Activated CD4-positive, alpha-beta memory T cell treated with anti-CD3 and anti-CD28 coated beads for 36 hours (primary cell): Measurements from ENCODE around the gene UNC13B. TPM values are rescaled to one million over a fixed set of nuclear protein-coding genes. Genes with fewer than 3 reads are reported as not detected.

ENCODE experiments used
- CTCF ChIA-PET: fragments of 350-600 bp; sonication (Branson Sonifier 250); formaldehyde crosslinking; loops from one replicate; lab custom pipeline; 2021; ENCODE audit warnings: antibody characterized with exemption, inconsistent platforms; lab: Charles Lee
- POLR2A ChIA-PET: fragments of 350-600 bp; sonication (Branson Sonifier 250); formaldehyde crosslinking; loops from one replicate; lab custom pipeline; 2021; ENCODE audit warnings: antibody characterized with exemption; lab: Charles Lee
- DNase-seq: peaks from one replicate; pipeline ENCODE4 v3.0.0-alpha.2; 2020
- H3K27ac Mint-ChIP-seq: one replicate; pipeline ENCODE4 v1.8.0; 2021; ENCODE audit warnings: mixed read lengths
- H3K27me3 Mint-ChIP-seq: one replicate; pipeline ENCODE4 v1.8.0; 2021; ENCODE audit warnings: mixed read lengths
- H3K36me3 Mint-ChIP-seq: one replicate; pipeline ENCODE4 v1.8.0; 2021; ENCODE audit warnings: mixed read lengths
- H3K4me1 Mint-ChIP-seq: one replicate; pipeline ENCODE4 v1.8.0; 2021; ENCODE audit warnings: low read depth, mixed read lengths
- H3K4me3 Mint-ChIP-seq: one replicate; pipeline ENCODE4 v1.8.0; 2021; ENCODE audit warnings: mild to moderate bottlenecking, mixed read lengths
- H3K9me3 Mint-ChIP-seq: one replicate; pipeline ENCODE4 v1.8.0; 2021; ENCODE audit warnings: mixed read lengths
- intact Hi-C: fragments of 100-400 bp; cut with micrococcal nuclease; formaldehyde crosslinking; loops from one replicate; pipeline ENCODE4 v1.15.1; 2023
- total RNA-seq, 2 experiments: library from RNA; stranded (reverse); gene quantifications; one replicate each; pipeline ENCODE4 v1.2.3, GENCODE V29; 2021

UNC13B gene
- total RNA-seq, 2 experiments from 2014 or later: 3.6 to 4.6 TPM

- H3K4me1 Mint-ChIP-seq: no peaks in the 10 kb centered on the region
- H3K4me3 Mint-ChIP-seq: no peak overlapping the region
- intact Hi-C loops: no loop called here
- no peaks in the 10 kb centered on the region for H3K36me3 Mint-ChIP-seq
- no peak overlapping the region for H3K27ac Mint-ChIP-seq
- ChIA-PET CTCF (no interaction called here), POLR2A (no interaction called here)
- no peak for DNase-seq
- no peaks in the 10 kb centered on the region for H3K9me3 Mint-ChIP-seq
- no peaks in the 10 kb centered on the region for H3K27me3 Mint-ChIP-seq
Observed at GRCh38 chr9:35349287-35349990, 187.6 kb downstream of the UNC13B start.

DNA sequence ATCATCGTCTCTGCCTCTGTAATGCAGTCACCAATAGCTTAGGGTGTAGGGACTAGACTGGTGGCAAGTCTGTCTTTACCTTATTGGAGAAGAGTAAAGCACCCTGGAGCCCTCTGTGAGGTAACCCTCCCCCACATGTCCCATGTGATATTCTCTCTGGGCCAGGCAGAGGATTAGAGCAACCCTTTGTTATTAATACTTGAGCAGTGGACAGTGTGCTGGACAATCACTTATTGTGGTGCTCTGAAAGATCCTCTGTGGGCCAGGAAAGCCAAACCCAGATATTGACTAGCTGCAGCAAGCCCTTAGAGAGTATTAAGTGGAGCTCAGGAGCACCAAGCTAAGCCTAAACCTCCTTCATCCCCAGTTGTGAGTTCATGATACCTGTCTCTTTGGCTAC, 188.4 kb downstream of the UNC13B start:
- DNase-seq: no peak
- Mint-ChIP-seq H3K9me3 (no peaks in the 10 kb centered on the region), H3K4me1 (no peaks in the 10 kb centered on the region), H3K4me3 (no peak overlapping the region), H3K36me3 (no peaks in the 10 kb centered on the region), H3K27me3 (no peaks in the 10 kb centered on the region), H3K27ac (no peak overlapping the region)
- intact Hi-C loops: no loop called here
- ChIA-PET POLR2A (no interaction called here), CTCF (no interaction called here)

DNA sequence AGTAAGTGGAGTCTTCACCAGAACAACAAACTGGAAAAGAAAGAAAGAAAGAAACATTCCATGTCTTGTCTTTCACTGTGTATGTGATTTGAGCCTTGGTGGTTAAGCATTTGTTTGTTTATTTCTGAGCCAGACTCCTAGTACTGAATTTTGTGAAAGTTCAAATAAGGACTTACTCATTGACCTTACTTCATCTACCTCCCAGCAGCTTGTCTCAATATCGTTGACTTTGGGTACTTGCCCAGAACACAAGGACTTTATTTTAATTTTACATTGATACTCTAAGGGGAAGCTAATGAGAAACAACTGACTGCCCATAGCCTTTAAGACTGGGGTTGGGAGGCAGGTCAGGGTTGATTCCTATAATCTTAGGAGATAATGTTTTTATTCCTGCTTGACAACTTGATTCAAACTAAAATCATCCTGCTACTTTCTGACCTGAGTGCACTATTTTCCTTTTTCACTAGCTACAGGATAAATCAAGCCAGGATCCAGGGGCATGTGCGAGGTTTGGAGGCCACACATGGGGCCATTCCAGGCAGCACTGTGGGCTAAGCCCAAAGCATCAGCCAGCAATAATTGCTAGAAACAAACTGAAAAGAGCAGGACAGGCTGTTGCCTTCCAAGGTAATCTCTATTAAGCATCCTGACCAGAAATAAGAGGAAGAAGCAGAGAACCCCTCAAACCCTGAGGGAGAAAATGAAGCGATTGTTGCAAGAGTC, 189.2 kb downstream of the UNC13B start:
- Mint-ChIP-seq H3K36me3 (no peaks in the 10 kb centered on the region), H3K4me3 (no peak overlapping the region), H3K27ac (no peak overlapping the region), H3K27me3 (no peaks in the 10 kb centered on the region), H3K9me3 (no peaks in the 10 kb centered on the region), H3K4me1 (no peaks in the 10 kb centered on the region)
- ChIA-PET CTCF (no interaction called here), POLR2A (no interaction called here)
- intact Hi-C loops: no loop called here
- DNase-seq: no peak

GRCh38 chr9:35353731-35354365, 192.0 kb downstream of the UNC13B start:
- intact Hi-C loops: no loop called here
- no peak for DNase-seq
- H3K4me3 Mint-ChIP-seq: no peak overlapping the region
- H3K27ac Mint-ChIP-seq: no peak overlapping the region
- ChIA-PET POLR2A (no interaction called here), CTCF (no interaction called here)
- H3K9me3 Mint-ChIP-seq: no peaks in the 10 kb centered on the region
- no peaks in the 10 kb centered on the region for H3K4me1 Mint-ChIP-seq
- no peaks in the 10 kb centered on the region for H3K27me3 Mint-ChIP-seq
- H3K36me3 Mint-ChIP-seq: no peaks in the 10 kb centered on the region

GRCh38 chr9:35355939-35356338, 194.1 kb downstream of the UNC13B start:
- ChIA-PET CTCF (no interaction called here), POLR2A (no interaction called here)
- no peak overlapping the region for H3K27ac Mint-ChIP-seq
- H3K27me3 Mint-ChIP-seq: no peaks in the 10 kb centered on the region
- no peaks in the 10 kb centered on the region for H3K9me3 Mint-ChIP-seq
- DNase-seq: no peak
- intact Hi-C loops: no loop called here
- no peaks in the 10 kb centered on the region for H3K36me3 Mint-ChIP-seq
- no peaks in the 10 kb centered on the region for H3K4me1 Mint-ChIP-seq
- no peak overlapping the region for H3K4me3 Mint-ChIP-seq

DNA sequence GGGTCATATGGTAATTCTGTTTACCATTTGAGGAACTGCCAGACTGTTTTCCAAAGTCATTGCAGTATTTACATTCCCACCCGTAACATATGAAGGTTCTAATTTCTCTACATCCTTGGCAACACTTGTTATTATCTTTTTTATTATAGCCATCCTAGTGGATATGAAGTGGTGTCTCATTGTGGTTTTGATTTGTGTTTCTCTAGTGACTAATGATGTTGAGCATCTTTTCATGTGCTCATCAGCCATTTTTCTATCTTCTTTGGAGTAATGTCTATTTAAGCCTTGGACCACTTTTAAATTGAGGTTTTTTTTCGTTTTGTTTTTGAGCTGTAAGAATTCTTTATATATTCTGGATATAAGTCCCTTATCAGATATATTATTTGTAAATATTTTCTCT, 195.3 kb downstream of the UNC13B start:
- Mint-ChIP-seq H3K4me3 (no peak overlapping the region), H3K36me3 (no peaks in the 10 kb centered on the region), H3K27ac (no peak overlapping the region), H3K4me1 (no peaks in the 10 kb centered on the region), H3K27me3 (no peaks in the 10 kb centered on the region), H3K9me3 (no peaks in the 10 kb centered on the region)
- POLR2A ChIA-PET: no interaction called here
- CTCF ChIA-PET: no interaction called here
- DNase-seq: no peak
- intact Hi-C loops: no loop called here

DNA sequence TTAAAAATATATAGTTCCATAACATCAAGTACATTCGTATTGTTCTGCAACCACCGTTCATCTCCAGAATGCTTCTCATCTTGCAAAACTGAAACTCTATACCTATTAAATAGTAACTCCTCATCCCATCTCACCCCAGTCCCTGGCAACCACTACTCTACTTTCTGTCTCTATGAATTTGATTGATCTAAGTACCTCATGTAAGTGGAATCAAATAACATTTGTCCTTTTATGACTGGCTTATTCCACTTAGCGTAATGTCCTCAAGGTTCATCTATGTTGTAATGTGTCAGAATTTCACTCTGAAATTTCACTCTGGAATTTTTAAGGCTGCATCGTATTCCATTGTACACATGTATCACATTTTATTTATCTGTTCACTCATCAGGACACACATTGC, 196.0 kb downstream of the UNC13B start:
- Mint-ChIP-seq H3K9me3 (no peaks in the 10 kb centered on the region), H3K36me3 (no peaks in the 10 kb centered on the region), H3K27me3 (no peaks in the 10 kb centered on the region), H3K4me1 (no peaks in the 10 kb centered on the region), H3K4me3 (no peak overlapping the region), H3K27ac (no peak overlapping the region)
- intact Hi-C loops: no loop called here
- no peak for DNase-seq
- ChIA-PET POLR2A (no interaction called here), CTCF (no interaction called here)

GRCh38 chr9:35364817-35365585, 203.2 kb downstream of the UNC13B start:
- Mint-ChIP-seq H3K4me1 (no peaks in the 10 kb centered on the region), H3K27me3 (no peaks in the 10 kb centered on the region), H3K9me3 (no peaks in the 10 kb centered on the region), H3K36me3 (no peaks in the 10 kb centered on the region), H3K27ac (no peak overlapping the region), H3K4me3 (no peak overlapping the region)
- POLR2A ChIA-PET: no interaction called here
- DNase-seq: no peak
- CTCF ChIA-PET: no interaction called here
- intact Hi-C loops: no loop called here

DNA sequence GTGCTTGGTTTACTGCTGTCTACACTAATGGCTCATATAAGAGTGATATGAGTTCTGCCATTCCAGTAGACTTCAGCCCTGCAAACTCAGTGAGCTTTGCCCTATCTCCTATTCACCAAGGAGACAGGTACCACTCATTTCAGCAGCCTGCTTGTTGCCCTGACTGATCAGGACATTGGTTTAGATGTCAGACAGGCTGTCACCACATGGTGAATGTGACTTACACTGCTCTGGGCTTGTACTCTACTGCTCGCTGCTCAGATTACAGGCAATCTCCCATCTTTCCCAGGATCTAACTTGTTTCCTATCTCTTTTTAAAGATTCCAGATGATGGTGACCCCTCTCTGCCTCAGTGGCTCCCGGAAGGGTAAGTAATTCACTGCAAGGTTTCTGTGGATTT, 204.8 kb downstream of the UNC13B start:
- no peak overlapping the region for H3K4me3 Mint-ChIP-seq
- no peak for DNase-seq
- H3K36me3 Mint-ChIP-seq: no peaks in the 10 kb centered on the region
- H3K27ac Mint-ChIP-seq: no peak overlapping the region
- H3K4me1 Mint-ChIP-seq: no peaks in the 10 kb centered on the region
- H3K27me3 Mint-ChIP-seq: no peaks in the 10 kb centered on the region
- CTCF ChIA-PET: interaction anchor here (0.6 kb wide), 1 partner anchor 67 kb away, joined by 3 read pairs; no protein-coding TSS in a partner anchor
- H3K9me3 Mint-ChIP-seq: no peaks in the 10 kb centered on the region
- intact Hi-C loops: no loop called here
- POLR2A ChIA-PET: no interaction called here

- H3K9me3 Mint-ChIP-seq: no peaks in the 10 kb centered on the region
- H3K4me1 Mint-ChIP-seq: no peaks in the 10 kb centered on the region
- no peak overlapping the region for H3K27ac Mint-ChIP-seq
- no peaks in the 10 kb centered on the region for H3K36me3 Mint-ChIP-seq
- intact Hi-C loops: no loop called here
- no peaks in the 10 kb centered on the region for H3K27me3 Mint-ChIP-seq
- CTCF ChIA-PET: no interaction called here
- H3K4me3 Mint-ChIP-seq: no peak overlapping the region
- DNase-seq: no peak
- POLR2A ChIA-PET: no interaction called here
Observed at GRCh38 chr9:35367451-35367850, 205.6 kb downstream of the UNC13B start.

GRCh38 chr9:35370241-35370640, 208.4 kb downstream of the UNC13B start:
- Mint-ChIP-seq H3K4me1 (no peaks in the 10 kb centered on the region), H3K9me3 (no peaks in the 10 kb centered on the region), H3K36me3 (no peaks in the 10 kb centered on the region), H3K4me3 (no peak overlapping the region), H3K27ac (no peak overlapping the region), H3K27me3 (no peaks in the 10 kb centered on the region)
- ChIA-PET CTCF (no interaction called here), POLR2A (no interaction called here)
- intact Hi-C loops: no loop called here
- DNase-seq: no peak

DNA sequence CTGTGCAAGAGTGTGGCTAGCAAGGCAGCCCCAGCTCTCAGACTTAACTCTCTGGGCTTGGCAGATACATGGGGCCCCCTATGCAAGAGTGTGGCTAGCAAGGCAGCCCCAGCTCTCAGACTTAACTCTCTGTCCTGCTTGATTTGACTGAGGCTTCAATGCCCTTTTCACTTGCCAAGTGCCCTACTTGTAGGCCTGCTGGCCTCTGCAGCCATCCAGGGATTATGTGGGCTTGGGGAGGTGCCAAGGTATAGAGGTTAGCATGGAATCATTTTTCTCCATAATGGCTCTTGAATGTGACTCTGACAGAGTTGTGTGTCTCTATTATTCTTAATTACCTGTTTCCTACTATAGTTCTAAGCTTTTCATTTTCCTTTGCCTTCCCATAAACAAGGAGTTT, 212.6 kb downstream of the UNC13B start:
- H3K9me3 Mint-ChIP-seq: no peaks in the 10 kb centered on the region
- DNase-seq: no peak
- no peaks in the 10 kb centered on the region for H3K36me3 Mint-ChIP-seq
- H3K27me3 Mint-ChIP-seq: no peaks in the 10 kb centered on the region
- CTCF ChIA-PET: interaction anchor here (0.6 kb wide), 1 partner anchor 614 kb away, joined by 3 read pairs; no protein-coding TSS in a partner anchor
- no peaks in the 10 kb centered on the region for H3K4me1 Mint-ChIP-seq
- POLR2A ChIA-PET: no interaction called here
- H3K27ac Mint-ChIP-seq: no peak overlapping the region
- intact Hi-C loops: no loop called here
- no peak overlapping the region for H3K4me3 Mint-ChIP-seq
